GM12872 (cell line): ENCODE measurements around the gene DOCK1.

Source experiments
- TF ChIP-seq, protein P1 (sequence below): IDR thresholded peaks from 3 replicates; pipeline ENCODE4 v1.5.1; 2011; ENCODE audit warnings: low read depth, mild to moderate bottlenecking, low read length, moderate library complexity; ENCODE audit not compliant: insufficient read depth

The DOCK1 gene

DNA sequence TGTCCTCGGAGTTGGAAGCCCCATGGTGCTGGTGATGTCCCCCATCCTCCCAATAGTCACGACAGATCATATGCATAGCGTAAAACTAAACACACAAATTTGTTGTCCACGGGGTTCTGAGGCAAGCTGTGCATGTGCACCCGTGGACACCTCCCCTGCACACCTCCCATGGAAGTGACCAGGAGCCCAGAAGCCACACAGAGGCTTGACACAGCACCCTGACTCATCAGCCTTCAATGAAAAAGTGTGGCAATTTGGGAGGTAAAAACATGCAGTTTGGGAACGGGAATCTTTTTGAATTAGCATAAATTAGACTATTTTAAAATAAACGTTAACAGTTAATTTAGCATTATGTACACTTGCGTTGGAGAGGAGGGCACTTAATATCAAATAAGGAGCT, 554.7 kb downstream of the DOCK1 start:
- TF ChIP-seq, protein P1, sequence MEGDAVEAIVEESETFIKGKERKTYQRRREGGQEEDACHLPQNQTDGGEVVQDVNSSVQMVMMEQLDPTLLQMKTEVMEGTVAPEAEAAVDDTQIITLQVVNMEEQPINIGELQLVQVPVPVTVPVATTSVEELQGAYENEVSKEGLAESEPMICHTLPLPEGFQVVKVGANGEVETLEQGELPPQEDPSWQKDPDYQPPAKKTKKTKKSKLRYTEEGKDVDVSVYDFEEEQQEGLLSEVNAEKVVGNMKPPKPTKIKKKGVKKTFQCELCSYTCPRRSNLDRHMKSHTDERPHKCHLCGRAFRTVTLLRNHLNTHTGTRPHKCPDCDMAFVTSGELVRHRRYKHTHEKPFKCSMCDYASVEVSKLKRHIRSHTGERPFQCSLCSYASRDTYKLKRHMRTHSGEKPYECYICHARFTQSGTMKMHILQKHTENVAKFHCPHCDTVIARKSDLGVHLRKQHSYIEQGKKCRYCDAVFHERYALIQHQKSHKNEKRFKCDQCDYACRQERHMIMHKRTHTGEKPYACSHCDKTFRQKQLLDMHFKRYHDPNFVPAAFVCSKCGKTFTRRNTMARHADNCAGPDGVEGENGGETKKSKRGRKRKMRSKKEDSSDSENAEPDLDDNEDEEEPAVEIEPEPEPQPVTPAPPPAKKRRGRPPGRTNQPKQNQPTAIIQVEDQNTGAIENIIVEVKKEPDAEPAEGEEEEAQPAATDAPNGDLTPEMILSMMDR: no peak

DNA sequence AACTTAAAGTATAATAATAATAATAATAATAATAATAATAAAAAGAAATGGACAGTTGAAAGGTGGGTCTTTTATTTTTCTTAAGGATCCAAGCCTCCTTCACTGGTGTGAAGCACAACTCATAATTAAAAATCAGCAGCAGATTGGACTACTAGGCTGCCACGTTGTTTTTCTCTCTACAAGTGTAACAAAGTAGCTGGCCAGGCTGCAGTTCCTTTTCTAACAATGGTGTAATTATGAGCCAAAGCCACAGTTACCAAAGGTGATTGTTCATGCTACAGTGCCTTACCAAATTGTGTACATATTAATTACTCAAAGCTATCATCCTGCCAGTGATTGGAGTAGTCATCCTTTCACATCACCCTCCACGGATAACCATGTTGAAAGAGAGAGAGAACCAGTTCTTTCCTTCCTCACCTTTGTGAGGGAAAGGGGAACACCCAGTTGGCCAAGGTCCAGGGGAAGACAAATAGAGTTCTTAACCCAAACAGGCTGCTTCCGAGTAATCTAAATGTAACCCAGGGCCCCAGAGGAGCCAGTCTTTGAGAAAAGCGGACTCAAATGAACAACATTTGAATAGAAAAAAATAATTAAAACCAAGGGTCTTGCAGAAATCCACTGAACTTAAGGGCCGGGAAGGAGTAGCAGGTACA, 557.5 kb downstream of the DOCK1 start:
- TF ChIP-seq, protein P1: no peak

DNA sequence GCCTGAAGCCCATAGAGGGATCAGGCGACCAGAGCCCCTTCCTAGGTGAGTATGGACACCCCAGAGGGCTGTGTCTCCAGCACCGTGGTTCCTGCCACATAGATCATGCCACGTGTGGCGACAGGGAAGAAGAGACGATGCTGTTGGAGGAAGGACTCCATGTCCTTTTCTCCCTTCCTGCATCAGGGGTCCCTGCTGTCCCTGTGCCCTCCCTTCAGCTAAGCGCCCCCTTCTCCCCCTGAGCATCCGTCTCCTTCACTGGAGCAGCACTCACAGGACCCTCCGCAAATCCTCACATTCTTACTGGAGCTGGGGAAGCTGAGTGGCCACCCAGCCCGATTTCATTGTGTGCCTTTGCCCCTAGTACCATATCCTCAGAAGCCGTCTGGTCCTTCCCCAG, 558.3 kb downstream of the DOCK1 start:
- TF ChIP-seq, protein P1: no peak

DNA sequence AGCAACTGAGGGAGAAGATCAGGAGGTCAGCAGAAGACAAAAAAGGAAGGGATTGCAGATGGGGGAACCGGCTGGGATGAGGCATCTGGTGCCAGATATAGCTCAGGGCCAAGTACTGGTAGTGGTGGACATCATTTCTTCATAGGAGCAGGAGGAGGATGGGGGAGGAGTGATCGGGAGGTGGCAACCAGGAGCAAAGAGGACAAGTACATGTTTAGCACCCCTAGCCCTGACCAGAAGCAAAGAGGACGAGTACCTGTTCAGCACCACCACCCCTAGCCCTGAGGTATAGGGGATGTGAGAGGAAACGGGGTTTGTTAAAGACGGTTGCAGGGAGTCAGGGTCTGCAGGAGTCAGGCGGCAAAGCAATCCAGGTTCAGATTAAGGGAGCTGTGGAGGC, 559.3 kb downstream of the DOCK1 start:
- TF ChIP-seq, protein P1: no peak

DNA sequence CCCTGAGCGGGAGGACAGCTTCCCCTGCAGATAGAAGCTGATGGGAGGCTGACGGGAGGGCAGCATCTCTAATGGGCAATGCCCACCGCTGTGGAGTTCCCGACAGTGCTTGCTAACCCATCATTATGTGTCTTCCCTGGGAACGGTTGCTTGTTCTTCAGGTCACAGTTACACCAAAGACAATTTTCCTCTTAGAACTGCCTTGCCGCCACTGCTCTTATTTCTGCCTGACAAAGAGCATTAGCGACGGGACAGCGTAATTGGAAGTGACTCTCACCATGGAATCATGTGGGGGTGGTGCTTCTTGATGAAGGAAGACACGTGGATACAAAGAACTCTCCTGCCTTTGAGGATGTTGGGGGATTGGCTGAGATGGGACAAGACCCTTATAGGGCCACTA, 562.6 kb downstream of the DOCK1 start:
- TF ChIP-seq, protein P1: no peak

DNA sequence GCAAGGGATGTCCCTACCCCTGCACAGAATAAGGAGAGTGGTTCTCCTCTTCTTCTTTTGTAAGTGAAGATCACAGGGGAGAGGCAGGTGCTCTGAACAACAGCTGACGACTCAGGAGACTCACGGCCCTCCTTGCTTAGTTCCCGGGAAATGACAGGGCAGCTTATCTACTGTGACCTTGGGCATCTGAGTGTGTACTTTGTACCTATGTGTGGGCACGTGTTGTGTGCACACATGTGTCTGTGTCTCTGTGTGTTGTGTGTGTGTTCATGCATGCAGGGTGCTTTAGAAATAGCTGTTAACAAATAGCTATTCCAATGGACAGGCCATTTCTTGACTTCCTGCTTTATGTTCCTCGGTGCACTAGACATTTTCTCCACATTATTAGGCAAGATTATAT, 563.4 kb downstream of the DOCK1 start:
- TF ChIP-seq, protein P1: no peak

DNA sequence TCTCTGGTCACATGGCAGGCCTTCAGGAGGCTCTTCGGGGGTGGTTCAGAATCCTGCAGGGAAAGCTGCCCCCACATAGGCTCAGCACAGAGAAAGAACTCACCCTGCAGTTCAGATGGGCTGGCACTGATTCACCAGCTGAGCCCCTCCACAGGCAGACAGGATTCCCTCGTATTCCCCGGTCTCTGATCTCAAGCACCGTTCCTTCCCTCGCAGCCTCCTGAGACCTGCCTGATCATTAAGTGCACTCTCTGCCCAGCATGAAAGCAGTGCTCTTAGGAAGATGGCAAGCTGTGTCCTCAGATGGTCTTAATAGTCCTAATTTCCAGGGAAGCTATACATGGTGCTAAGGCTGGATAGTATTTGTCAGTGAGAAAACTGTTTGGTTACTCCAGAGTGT, 565.7 kb downstream of the DOCK1 start:
- TF ChIP-seq, protein P1: no peak
